HG02970 (cell line): ENCODE results near the gene C4orf36.
"Not testable (repeated sequence)": the region's sequence is repeated elsewhere in the genome, so short reads cannot be mapped to it uniquely, and the experiment has no call there.

Experiments used
- ATAC-seq: cut with Tn5 transposase; IDR thresholded peaks from one replicate; pipeline ENCODE4 v1.9.1; 2021; ENCODE audit warnings: mild to moderate bottlenecking, moderate library complexity, moderate number of reproducible peaks; ENCODE audit not compliant: unreplicated experiment, low FRiP score

The C4orf36 gene

GRCh38 chr4:86917212-86918039 lies 25.2 kb upstream of the C4orf36 start:
- ATAC-seq: no peak

DNA sequence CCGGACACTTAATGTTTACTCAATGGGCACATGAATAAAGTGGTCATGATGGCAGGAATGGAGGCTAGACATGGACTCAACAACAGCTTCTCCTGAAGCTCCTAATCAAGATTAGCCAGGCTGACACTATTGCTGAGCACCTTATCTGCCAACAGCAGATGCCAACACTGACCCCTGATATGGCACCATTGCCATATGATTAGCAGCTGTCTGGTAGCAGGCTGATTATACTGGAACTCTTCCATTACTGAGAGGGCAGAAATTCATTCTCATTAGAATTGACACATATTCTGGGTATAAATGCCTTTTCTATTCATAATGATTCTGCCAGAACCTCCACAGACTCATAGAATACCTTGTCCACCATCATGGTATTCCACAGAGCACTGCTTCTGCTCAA lies 24.2 kb upstream of the C4orf36 start:
- ATAC-seq: no peak

DNA sequence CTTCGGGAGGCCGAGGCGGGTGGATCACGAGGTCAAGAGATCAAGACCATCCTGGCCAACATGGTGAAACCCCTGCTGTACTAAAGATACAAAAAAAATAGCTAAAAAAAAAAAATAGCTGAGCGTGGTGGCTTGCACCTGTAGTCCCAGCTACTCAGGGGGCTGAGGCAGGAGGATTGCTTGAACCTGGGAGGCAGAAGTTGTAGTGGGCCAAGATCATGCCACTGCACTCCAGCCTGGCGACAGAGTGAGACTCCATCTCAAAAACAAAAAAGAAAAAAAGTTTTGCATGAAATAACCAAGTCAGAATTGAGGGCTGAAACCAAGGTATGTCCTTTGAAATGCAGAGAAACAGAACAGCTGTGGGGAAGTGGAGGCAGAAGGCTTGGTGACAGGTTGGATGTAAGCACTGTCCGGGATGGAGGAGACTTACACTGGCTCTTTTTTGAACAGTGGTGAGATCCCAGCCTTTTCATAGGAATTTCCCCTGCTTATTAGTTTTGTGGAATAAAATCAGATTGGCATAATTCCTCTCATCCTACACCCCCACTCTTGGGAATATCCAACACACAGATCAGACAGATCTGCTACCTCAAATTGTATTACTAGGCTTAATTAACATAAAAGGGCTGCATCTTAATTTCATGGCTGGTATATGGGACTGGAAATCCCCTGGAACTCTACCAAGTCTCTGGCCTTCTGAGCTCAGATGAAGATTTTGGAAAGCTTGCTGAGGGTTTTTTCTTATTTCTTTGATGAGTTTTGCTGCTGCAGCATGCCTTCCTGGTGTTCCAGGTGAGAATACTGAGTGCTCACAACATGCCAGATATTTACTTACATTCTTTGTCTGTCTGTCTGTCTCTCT lies 18.8 kb upstream of the C4orf36 start:
- ATAC-seq: no peak

- no peak for ATAC-seq
Observed at GRCh38 chr4:86910369-86910768, 18.1 kb upstream of the C4orf36 start.

GRCh38 chr4:86909546-86910295 lies 17.5 kb upstream of the C4orf36 start:
- no peak for ATAC-seq

GRCh38 chr4:86908251-86908657 lies 16.0 kb upstream of the C4orf36 start:
- ATAC-seq: no peak

DNA sequence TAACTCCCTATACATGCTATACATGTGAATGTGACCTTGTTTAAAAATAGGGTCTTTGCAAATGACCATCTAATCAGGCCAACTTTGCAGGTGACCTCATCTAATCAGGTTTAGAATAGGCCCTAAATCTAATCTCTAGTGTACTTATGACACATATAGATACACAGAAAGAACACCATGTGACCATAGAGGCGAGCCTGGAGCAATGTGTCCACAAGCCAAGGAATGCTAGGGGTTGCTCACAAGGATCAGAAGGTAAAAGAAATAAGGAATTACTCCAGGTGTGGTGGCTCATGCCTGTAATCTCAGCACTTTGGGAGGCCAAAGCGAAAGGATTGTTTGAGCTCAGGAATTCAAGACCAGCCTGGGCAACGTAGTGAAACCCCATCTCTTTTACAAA lies 9.6 kb upstream of the C4orf36 start:
- ATAC-seq: no peak

- no peak for ATAC-seq
Observed at GRCh38 chr4:86898562-86898961, 6.3 kb upstream of the C4orf36 start.

DNA sequence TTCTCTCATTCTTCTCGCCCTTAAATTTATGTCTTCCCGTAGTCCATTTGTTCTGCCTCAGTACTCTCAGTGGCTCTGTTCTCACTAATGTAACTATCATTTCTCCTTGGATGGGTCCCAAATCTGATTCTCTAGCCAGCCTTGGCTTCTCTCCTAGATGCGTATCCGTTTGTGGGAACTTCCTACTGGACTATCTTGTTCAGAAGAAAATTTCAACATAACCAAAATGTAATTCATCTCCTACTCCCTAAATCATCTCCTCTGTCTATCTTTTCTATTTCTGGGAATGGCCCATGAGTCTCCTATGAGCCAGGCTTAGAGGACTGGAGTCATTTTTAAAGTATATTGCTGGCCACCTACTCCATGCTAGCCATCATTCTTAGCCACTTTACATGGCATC lies 4.4 kb upstream of the C4orf36 start:
- ATAC-seq: no peak

DNA sequence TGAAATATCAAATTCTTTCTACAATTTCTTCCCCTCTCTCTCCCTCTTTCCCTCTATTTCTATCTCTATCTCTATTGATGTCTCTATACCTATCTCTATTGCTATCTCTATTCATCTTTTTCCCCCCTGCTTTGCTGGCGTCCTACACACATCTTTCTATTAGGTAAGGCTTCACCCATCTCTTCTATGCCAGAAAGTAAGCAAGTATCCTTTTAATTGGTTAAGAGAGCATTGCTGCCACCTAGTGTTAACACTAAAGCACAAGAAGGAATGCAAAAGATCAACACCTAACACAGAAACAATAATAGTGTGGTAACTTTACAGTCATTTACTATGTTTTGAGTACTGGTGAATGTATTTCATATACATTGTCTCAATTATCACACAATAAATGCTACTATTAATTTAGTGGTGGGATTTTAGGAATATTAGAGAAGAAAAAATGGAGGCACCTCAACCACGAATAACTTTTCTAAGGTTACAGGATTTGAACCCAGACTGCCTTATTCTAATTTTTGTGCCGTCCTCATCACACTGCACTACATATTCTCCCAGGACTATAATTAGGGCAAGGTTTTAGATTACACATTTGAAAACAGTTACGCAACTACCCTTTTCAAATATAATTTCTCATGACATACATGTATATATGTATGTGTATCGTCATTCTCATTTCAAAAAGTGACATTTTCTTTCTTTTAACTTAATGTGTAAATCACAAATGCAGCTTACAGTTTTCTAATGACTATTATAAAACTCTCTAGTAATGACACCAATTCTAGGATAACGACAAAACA lies 3.7 kb upstream of the C4orf36 start:
- ATAC-seq: no peak

GRCh38 chr4:86894455-86894854 lies 2.2 kb upstream of the C4orf36 start:
- ATAC-seq: no peak

GRCh38 chr4:86893136-86893535 lies 914 bp upstream of the C4orf36 start:
- ATAC-seq: no peak

GRCh38 chr4:86892636-86892960 lies 376 bp upstream of the C4orf36 start:
- no peak for ATAC-seq

DNA sequence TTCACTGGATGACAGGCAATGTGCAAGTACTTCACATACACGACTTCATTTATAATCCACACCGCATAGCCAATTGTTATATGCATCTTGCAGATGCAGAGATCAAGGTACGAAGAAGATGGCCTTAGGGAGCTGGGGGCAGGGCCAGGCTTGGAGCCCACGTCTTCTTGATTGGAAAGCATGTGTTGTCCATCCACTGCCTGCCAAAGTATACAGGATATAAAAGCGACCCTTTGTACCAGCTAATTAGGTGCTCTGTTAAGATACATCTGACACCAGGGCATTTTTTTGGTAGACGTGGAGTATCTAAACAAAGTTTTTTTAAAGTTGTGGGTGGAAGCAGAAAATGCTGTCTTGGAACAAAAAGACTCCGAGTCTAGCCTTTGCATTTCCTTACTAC lies 1.4 kb downstream of the C4orf36 start:
- no peak for ATAC-seq

DNA sequence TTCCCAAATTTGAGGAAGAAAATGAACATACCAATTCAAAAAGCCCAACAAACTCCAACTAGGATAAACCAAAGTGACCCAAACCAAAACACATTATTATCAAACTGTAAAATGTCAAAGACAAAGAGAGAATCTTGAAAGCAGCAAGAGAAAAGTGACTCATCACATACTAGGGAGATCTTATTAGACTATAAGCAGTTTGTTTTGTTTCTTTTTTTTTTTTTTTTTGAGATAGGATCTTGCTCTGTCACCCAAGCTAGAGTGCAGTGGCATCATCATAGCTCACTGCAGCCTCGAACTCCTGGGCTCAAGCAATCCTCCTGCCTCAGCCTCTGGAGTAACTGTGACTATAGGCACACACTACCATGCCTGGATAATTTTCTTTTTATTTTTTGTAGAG lies 12.6 kb downstream of the C4orf36 start:
- ATAC-seq: no peak

DNA sequence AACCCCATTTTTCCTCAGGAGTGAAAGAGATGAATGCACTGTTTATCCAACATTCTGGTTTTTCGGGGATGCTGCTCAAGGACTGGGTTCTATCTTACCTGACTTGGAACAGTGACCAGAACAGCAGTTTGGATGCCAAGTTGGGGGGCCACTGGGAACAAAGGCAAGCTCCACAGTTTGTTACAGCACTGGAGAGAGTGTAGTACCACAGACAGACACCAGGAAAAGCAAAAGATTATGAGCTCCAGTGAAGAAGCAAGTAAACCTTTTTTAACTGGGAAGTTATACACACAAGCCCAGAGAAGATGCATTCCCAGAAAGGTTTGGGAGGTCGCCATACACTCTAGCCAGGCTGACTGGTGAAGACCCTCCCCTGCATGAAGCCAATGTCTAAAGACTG lies 13.6 kb downstream of the C4orf36 start:
- ATAC-seq: no peak

DNA sequence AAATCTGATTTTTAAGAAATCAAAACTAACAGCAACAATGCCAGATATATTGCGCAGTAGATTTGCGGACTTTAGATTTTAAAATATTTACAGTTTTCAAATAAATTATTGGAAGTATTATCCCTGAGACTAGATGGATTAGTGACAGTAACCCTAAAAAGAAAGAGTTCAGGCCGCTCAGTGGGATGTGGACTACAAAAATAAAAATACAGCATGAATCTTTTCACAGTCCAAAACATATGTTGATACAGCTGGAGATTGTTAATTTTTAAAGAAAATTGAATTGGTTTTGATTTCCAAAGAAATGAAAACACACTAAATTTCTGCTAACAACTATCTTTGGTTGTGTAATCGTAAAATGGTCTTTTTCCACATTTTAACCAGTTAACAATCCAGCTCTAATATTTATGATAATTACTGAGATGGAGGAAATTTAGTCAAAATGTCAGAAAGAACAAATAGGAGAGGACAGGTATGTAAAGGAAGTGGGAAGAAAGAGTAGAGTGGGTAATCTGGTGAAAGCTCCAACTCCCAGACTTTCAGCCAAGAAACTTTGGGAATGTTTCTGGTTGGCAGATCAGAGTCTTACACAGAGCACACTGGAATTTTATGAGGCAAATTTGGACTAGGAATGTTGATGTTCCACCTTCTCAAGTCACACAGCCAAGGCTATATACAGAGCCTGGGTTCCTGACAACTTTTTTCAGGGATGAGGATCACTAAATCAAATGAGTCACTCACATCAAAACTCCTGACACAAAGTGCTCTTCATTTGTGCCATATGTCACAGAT lies 15.1 kb downstream of the C4orf36 start:
- ATAC-seq: no peak

DNA sequence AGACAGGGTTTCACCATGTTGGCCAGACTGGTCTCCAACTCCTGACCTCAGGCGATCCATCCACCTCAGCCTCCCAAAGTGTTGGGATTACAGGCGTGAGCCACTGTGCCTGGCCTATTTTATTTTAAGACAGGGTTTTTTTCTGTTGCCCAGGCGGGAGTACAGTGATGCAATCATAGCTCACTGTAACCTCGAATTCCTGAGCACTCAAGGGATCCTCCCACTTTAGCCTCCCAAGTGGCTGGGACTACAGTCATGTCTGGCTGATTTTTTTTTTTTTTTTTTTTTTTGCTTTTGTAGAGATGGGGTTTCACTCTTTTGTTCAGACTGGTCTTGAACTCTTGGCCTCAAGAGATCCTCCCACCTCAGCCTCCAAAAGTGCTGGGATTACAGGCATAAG lies 16.8 kb downstream of the C4orf36 start:
- ATAC-seq: not testable (repeated sequence)

DNA sequence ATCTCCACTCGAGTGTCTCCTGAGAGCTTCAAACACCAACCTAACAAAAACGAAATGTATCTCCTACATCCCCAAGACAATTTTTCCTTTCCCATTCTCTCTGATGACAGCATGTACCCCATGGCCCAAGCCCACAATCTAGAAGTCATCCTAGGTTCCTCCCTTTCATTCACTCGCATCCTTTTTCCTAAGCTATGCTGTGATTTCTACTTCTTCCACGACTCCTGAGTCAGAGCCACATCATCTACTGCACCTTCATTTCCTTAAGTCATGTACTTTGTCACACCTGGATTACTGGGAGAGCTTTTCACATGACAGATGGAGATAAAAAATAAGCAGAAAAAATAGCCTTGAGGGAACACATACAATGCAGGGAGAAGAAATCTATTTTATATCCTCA lies 20.1 kb downstream of the C4orf36 start:
- no peak for ATAC-seq
